Fibroblast of mammary gland (primary cell): ENCODE results near the gene TMEM53.

ENCODE experiments used
- DNase-seq: peaks from one replicate; pipeline ENCODE4 v3.0.0-alpha.2; 2010; ENCODE audit warnings: low read depth
- H3K4me3 ChIP-seq: 2 replicates; pipeline ENCODE4 v1.5.1; 2011; ENCODE audit warnings: low read depth, mild to moderate bottlenecking, low read length, moderate library complexity; ENCODE audit not compliant: control insufficient read depth
- CTCF ChIP-seq: conservative IDR thresholded peaks from 2 replicates; pipeline ENCODE4 v1.5.1; 2011; ENCODE audit warnings: low read depth, low read length, inconsistent platforms; ENCODE audit not compliant: control insufficient read depth, insufficient read depth

TMEM53 gene

GRCh38 chr1:44606701-44607281 lies 67.5 kb downstream of the TMEM53 start:
- H3K4me3 ChIP-seq = no peak overlapping the region
- no peak for TF ChIP-seq CTCF
- DNase-seq = no peak

- no peak for TF ChIP-seq CTCF
- DNase-seq = peak; percentile 66
- H3K4me3 ChIP-seq = no peak overlapping the region
Measured at GRCh38 chr1:44605914-44606615, 68.2 kb downstream of the TMEM53 start.

DNA sequence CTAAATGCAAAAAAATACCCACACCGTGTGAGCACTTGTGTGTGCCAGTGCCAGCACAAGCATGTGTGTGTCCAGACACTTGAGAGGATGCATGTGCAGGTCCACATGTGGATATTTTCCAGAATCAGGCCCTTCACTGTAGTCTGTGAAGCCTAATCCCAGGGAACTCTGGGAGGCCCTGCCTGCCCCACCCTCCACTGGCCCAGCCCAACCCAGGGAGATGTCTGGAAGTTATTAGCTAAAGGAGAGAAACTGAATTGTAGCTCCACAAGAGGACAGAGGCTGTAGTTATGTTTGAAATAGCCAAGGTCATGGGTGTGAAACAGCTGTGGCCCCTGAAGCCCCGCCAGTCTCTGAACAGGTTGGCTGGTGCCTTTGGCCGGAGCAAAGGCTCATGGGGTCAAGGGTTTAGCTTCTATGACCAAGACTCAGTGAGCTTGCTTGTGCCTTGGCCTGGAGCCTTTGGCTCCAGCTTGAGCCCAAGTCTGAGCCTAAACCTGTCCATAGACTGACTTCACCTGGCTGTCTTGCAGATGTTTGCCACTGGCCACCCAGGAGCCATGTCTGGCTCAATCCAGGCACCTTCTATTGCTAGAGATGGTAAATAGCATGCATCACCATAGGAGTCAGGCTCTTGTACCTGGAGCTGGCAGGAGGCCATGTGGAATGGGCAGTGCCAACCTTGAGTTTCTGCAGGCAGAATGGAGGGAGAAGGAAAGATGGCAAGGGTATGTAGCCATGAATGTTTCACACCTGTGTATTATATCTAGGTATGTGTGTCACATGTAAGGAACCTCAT lies 69.9 kb downstream of the TMEM53 start:
- DNase-seq = no peak
- no peak overlapping the region for H3K4me3 ChIP-seq
- TF ChIP-seq CTCF = no peak

- H3K4me3 ChIP-seq = no peak overlapping the region
- no peak for DNase-seq
- no peak for TF ChIP-seq CTCF
Measured at GRCh38 chr1:44603718-44604117, 70.6 kb downstream of the TMEM53 start.
